ENCODE measurements around the gene DNMBP.
A peak's percentile ranks its signal among the peaks of the same experiment; 100 is the strongest.
"Not testable (repeated sequence)": the region's sequence is repeated elsewhere in the genome, so short reads cannot be mapped to it uniquely, and the experiment has no call there.

DNMBP gene

DNA sequence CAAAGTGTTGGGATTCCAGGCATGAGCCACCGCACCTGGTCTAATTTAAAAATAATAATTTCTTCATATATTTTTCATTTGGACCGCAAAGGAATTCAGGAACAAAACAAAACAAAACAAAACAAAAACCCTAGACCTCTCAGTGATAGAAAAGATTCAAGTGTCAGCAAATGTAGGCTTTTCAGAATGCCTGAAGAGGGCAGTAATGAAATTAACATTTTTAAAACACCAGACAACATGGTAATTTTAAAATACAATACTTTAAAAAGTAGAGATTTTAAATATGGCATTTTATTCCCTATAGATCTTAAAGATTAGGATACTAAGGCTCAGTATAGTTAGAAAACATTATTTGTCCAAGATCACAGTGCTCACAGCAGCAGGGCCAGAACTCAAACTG lies 36.6 kb downstream of the DNMBP start:
- no peak for DNase-seq (ENCODE audit: low read depth, low spot score)
- H3K4me3 ChIP-seq (ENCODE audit: low read length): no peak overlapping the region

DNA sequence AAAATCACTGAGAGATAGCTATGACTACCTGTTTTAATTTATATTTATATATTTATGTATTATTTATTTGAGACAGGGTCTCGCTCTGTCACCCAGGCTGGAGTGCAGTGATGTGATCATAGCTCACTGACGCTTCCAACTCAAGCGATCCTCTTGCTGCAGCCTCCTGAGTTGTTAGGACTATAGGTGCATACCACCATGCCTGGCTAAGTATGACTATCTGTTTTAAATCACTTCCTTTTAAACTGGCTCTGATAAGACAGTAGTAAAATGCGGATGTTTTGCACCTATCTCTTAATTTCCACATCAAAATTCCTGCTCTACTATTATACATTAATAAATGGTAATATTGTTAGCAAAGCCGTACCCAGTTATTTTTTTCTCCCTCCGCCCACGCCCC lies 41.8 kb downstream of the DNMBP start:
- no peak overlapping the region for H3K4me3 ChIP-seq (ENCODE audit: low read length)
- no peak for DNase-seq (ENCODE audit: low read depth, low spot score)

GRCh38 chr10:99966306-99966705 lies 43.4 kb downstream of the DNMBP start:
- no peak overlapping the region for H3K4me3 ChIP-seq (ENCODE audit: low read length)
- no peak for DNase-seq (ENCODE audit: low read depth, low spot score)

GRCh38 chr10:99965700-99966099 lies 44.0 kb downstream of the DNMBP start:
- no peak for DNase-seq (ENCODE audit: low read depth, low spot score)
- no peak overlapping the region for H3K4me3 ChIP-seq (ENCODE audit: low read length)

DNA sequence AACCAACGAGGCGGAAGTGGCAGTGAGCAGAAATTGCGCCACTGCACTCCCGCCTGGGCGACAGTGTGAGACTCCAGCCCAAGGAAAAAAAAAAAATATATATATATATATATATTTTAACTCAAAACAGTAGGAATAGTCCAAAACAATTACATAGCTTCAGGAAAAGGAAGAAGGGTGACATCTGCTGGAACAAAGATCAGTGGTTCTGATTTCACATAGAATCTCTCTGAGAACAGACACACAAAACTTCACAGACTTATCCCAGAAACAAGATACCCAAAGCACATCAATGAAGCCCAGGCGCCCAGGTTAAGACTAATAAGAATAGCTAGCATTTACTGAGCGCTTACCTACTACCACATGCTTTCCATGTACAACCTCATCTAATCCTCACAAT lies 45.0 kb downstream of the DNMBP start:
- DNase-seq (ENCODE audit: low read depth, low spot score): no peak
- H3K4me3 ChIP-seq (ENCODE audit: low read length): no peak overlapping the region

DNA sequence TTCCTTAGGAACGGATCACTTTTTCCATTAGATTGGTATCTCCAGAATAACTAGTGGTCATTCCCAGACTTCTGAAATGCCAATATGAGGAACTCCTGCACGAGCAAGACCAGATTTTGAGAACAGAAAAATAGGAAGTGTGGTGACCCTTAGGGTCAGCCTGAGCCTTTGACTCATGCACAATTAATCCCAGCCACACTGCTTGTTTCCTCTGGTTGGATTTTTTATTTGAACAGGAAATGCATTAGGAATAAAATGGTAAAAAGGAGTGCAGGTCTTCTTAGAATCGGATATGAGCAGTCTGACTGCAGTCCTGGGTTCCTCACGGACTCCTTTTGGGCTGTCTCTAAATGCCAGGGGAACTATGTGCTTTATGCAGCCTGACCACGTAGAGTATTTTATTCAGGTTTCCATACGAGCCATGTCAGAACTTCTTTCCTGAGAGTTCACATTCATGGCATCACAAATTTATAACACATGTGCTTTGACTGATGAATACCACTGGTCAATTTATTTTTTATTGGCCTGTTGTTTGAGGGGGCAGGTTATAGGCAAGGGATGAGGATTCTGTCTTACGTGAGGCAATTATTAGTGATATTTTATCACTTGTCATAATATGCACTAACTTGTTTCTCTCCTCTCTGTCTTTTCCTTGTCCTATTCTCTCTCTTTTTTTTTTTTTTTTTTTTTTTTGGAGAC lies 46.1 kb downstream of the DNMBP start:
- H3K4me3 ChIP-seq (ENCODE audit: low read length); DNase-seq (ENCODE audit: low read depth, low spot score): not testable (repeated sequence)

DNA sequence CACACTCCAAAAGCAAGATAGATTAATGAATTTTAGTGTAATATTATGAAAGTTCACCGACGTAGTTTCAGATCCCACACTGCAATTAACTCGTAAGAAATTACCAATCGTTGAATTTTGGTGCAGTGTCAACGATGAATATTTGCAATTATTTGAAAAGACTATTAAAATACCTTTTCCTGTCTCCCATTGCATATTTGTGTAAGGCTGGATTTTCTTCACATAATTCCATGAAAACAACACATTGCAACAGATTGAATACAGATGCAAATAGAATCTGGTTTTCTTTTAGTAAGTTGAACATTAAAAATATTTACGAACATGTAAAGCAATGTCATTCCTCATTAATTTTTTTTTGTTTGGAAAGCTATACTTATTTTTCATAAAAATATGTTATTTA lies 50.9 kb downstream of the DNMBP start:
- no peak overlapping the region for H3K4me3 ChIP-seq (ENCODE audit: low read length)
- DNase-seq (ENCODE audit: low read depth, low spot score): no peak

DNA sequence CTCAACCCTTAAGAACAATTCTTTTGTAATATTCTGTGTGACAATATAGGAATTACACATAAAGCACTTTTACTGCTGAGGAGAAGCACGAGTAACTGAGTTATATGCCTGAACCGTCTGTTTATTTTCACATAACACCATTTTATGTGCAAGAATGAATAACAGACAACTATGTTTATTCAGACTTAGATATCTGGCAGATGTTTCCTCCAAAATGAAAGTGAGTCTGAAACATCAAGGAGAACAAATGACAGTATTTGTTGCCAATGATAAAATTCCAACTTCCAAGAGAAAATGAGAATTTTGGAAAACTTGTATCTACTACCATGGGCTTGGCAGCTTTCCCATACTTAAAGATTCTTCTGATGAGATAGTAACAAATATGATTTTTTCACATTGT lies 51.4 kb downstream of the DNMBP start:
- no peak overlapping the region for H3K4me3 ChIP-seq (ENCODE audit: low read length)
- no peak for DNase-seq (ENCODE audit: low read depth, low spot score)

- DNase-seq (ENCODE audit: low read depth, low spot score); H3K4me3 ChIP-seq (ENCODE audit: low read length): not testable (repeated sequence)
Measured at GRCh38 chr10:99953510-99953909, 56.2 kb downstream of the DNMBP start.

DNA sequence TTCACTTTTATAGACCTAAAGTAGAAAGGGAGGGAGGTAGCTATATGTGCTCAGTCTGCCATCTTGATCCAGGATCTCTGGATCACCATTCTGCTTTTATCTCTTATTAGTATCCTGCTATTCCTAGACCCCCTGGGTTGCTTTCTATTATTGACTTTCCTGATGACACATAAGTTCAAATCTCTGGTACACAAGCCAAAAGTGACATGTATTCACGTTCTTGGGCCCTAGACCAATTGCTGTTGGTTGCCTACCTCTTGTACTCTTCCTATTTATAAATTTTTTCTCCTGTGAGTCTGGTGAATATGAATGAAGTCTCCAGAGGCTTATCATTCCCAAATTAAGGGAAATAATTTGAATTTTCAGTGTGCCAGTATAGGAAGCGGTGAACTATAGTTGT lies 56.9 kb downstream of the DNMBP start:
- no peak overlapping the region for H3K4me3 ChIP-seq (ENCODE audit: low read length)
- no peak for DNase-seq (ENCODE audit: low read depth, low spot score)

- not testable (repeated sequence) for DNase-seq (ENCODE audit: low read depth, low spot score); H3K4me3 ChIP-seq (ENCODE audit: low read length)
Measured at GRCh38 chr10:99946051-99946450, 63.7 kb downstream of the DNMBP start.

DNA sequence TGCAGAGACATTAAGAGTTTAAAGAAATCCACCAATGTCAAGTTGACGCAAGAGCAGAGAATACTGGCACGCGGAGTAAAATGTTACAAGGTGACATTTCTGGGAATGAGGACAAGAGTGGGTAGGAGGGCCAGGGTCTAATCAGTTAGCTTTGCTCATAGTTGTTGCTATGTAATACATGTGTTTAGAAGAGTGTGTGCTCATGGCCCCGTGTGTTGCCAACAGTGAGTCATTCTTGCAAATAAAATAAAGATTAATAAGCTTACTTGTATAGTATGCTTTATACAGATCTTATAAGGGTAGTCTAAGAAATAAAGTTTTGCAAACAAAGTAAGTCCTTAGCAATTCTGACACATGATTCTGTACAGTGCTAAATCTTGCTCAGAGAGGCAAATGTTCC lies 64.5 kb downstream of the DNMBP start:
- H3K4me3 ChIP-seq (ENCODE audit: low read length): no peak overlapping the region

GRCh38 chr10:99944860-99945259 lies 64.9 kb downstream of the DNMBP start:
- no peak overlapping the region for H3K4me3 ChIP-seq (ENCODE audit: low read length)
- no peak for DNase-seq (ENCODE audit: low read depth, low spot score)

More for the DNA sequence above, 64.5 kb downstream of the DNMBP start:
- no peak for DNase-seq (ENCODE audit: low read depth, low spot score)

DNA sequence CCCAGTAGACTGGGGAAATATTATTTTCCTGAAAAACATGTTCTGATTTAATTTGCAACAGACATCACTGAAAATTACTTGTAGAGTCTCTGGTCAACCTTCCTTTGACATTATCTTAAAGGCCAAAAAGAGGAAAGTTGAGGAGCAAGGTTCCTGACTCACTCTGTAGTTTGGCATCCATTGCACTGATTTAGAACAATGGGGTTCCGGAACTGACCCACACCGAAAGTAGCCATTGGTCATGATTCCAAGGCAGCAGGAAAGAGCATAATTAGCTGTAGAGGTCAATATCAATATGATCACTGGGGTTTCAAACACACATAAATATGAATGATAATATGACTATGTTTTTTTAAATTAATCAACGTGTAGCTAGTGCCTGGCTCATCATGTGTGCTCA lies 65.8 kb downstream of the DNMBP start:
- no peak overlapping the region for H3K4me3 ChIP-seq (ENCODE audit: low read length)

GRCh38 chr10:99941942-99942820 lies 67.6 kb downstream of the DNMBP start:
- H3K4me3 ChIP-seq (ENCODE audit: low read length): no peak overlapping the region
- DNase-seq (ENCODE audit: low read depth, low spot score): no peak

More for the DNA sequence above, 65.8 kb downstream of the DNMBP start:
- DNase-seq (ENCODE audit: low read depth, low spot score): no peak

GRCh38 chr10:99938563-99938962 lies 71.2 kb downstream of the DNMBP start:
- H3K4me3 ChIP-seq (ENCODE audit: low read length): no peak overlapping the region
- DNase-seq (ENCODE audit: low read depth, low spot score): no peak

GRCh38 chr10:99937630-99938029 lies 72.1 kb downstream of the DNMBP start:
- H3K4me3 ChIP-seq (ENCODE audit: low read length): no peak overlapping the region
- no peak for DNase-seq (ENCODE audit: low read depth, low spot score)

GRCh38 chr10:99932203-99932957 lies 77.4 kb downstream of the DNMBP start:
- H3K4me3 ChIP-seq (ENCODE audit: low read length); DNase-seq (ENCODE audit: low read depth, low spot score): not testable (repeated sequence)

DNA sequence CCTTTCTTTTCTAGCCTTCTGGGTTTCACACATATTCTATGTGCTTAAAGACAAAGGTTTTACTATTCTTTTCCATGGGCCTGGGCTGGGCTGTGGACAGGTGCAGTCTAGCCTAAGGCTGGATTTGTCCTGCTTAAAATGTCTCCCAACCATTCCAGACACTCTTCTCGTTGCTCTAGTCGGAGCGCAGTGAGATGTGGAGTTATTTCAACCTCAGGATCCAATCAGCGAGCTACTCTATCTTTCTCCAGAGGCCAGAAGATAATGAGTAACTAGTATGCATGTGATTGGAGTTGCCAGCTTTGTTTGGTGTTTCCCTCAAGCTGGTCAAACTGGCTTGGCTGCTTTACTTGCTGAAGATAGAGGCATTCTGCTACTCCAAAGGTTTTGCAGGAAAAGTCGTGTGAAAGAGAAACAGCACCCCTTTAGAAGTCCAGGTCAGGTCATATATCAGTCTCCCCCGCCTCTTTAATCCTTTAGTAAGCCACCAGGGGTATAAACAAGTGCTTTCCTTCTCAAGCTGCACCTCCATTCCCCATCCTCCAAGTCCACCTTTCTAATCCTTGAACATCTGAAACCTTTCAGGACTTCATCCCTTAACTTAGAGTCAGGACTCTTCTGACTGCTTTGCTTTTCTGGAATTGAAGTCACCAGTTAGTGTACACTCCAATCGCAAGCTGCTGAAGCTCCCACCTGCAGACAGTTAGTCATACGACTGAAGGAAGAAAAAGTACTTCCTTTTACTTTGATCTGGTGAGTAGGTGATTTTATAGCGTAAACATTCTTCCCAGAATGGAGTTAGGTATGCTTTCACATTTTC lies 78.8 kb downstream of the DNMBP start:
- H3K4me3 ChIP-seq (ENCODE audit: low read length): no peak overlapping the region
- DNase-seq (ENCODE audit: low read depth, low spot score): peak; percentile 29

All from Jurkat, Clone E6-1 (cell line).